ENCODE data around the gene MOB3A.

Gene MOB3A

GRCh38 chr19:2054763-2055162 lies 41.4 kb downstream of the MOB3A start:
- TF ChIP-seq TCF4 (CRISPR knock-in tag; IDR thresholded peaks at IDR 0.05; ENCODE audit: borderline replicate concordance) (no peak), TOX (CRISPR knock-in tag; IDR thresholded peaks at IDR 0.05; ENCODE audit: borderline replicate concordance) (no peak), CREB5 (CRISPR knock-in tag; IDR thresholded peaks at IDR 0.05; ENCODE audit: low read depth) (no peak), SNAI2 (CRISPR knock-in tag; IDR thresholded peaks at IDR 0.05) (no peak), ESRRG (CRISPR knock-in tag; IDR thresholded peaks at IDR 0.05) (no peak), BACH2 (CRISPR knock-in tag; IDR thresholded peaks at IDR 0.05; ENCODE audit: borderline replicate concordance) (no peak)
- no peak for ATAC-seq

- TF ChIP-seq ZNF70 (CRISPR knock-in tag; IDR thresholded peaks at IDR 0.05) (no peak), TSHZ2 (CRISPR knock-in tag; IDR thresholded peaks at IDR 0.05) (no peak), ZFP3 (CRISPR knock-in tag; IDR thresholded peaks at IDR 0.05) (no peak), ZNF8 (CRISPR knock-in tag; IDR thresholded peaks at IDR 0.05) (no peak), SNAI2 (CRISPR knock-in tag; IDR thresholded peaks at IDR 0.05) (no peak), RARB (CRISPR knock-in tag; IDR thresholded peaks at IDR 0.05) (no peak), BACH2 (CRISPR knock-in tag; IDR thresholded peaks at IDR 0.05; ENCODE audit: borderline replicate concordance) (no peak), PPARA (CRISPR knock-in tag; IDR thresholded peaks at IDR 0.05; ENCODE audit: borderline replicate concordance) (no peak), CSDC2 (CRISPR knock-in tag; IDR thresholded peaks at IDR 0.05) (no peak), TCF4 (CRISPR knock-in tag; IDR thresholded peaks at IDR 0.05; ENCODE audit: borderline replicate concordance) (no peak), GLIS3 (CRISPR knock-in tag; IDR thresholded peaks at IDR 0.05) (no peak), OSR1 (CRISPR knock-in tag; IDR thresholded peaks at IDR 0.05) (no peak), ESRRG (CRISPR knock-in tag; IDR thresholded peaks at IDR 0.05) (no peak), PATZ1 (CRISPR knock-in tag; IDR thresholded peaks at IDR 0.05; ENCODE audit: borderline replicate concordance) (no peak), ISL1 (CRISPR knock-in tag; IDR thresholded peaks at IDR 0.05) (no peak), ZFP30 (CRISPR knock-in tag; IDR thresholded peaks at IDR 0.05) (no peak), TOX (CRISPR knock-in tag; IDR thresholded peaks at IDR 0.05; ENCODE audit: borderline replicate concordance) (no peak)
- ATAC-seq, result no peak
Observed at GRCh38 chr19:2053601-2054389, 42.3 kb downstream of the MOB3A start.

- ATAC-seq, result no peak
- TF ChIP-seq ZFP30 (CRISPR knock-in tag; IDR thresholded peaks at IDR 0.05) (no peak), PPARA (CRISPR knock-in tag; IDR thresholded peaks at IDR 0.05; ENCODE audit: borderline replicate concordance) (no peak), ZNF8 (CRISPR knock-in tag; IDR thresholded peaks at IDR 0.05) (no peak), ISL1 (CRISPR knock-in tag; IDR thresholded peaks at IDR 0.05) (no peak), SNAI2 (CRISPR knock-in tag; IDR thresholded peaks at IDR 0.05) (no peak), TOX (CRISPR knock-in tag; IDR thresholded peaks at IDR 0.05; ENCODE audit: borderline replicate concordance) (no peak)
Observed at GRCh38 chr19:2051773-2052704, 44.1 kb downstream of the MOB3A start.

- peak; percentile 73 for ATAC-seq
- TF ChIP-seq ISL1 (CRISPR knock-in tag; IDR thresholded peaks at IDR 0.05), result no peak
- no peak for TF ChIP-seq ARNTL (CRISPR knock-in tag; IDR thresholded peaks at IDR 0.05; ENCODE audit: borderline replicate concordance, low read depth)
- no peak for TF ChIP-seq CSDC2 (CRISPR knock-in tag; IDR thresholded peaks at IDR 0.05)
- 0 out of 2 replicates have a peak, but pooled peaks have one; percentile 46 for TF ChIP-seq ZC3H10 (CRISPR knock-in tag; IDR thresholded peaks at IDR 0.05)
- no peak for TF ChIP-seq OSR1 (CRISPR knock-in tag; IDR thresholded peaks at IDR 0.05)
- TF ChIP-seq POU6F1 (CRISPR knock-in tag; IDR thresholded peaks at IDR 0.05; ENCODE audit: borderline replicate concordance, low read depth), result no peak
- 0 out of 2 replicates have a peak, but pooled peaks have one; percentile 33 for TF ChIP-seq GLIS3 (CRISPR knock-in tag; IDR thresholded peaks at IDR 0.05)
- no peak for TF ChIP-seq TCF4 (CRISPR knock-in tag; IDR thresholded peaks at IDR 0.05; ENCODE audit: borderline replicate concordance)
- TF ChIP-seq ZFP30 (CRISPR knock-in tag; IDR thresholded peaks at IDR 0.05), result no peak
- TF ChIP-seq PPARA (CRISPR knock-in tag; IDR thresholded peaks at IDR 0.05; ENCODE audit: borderline replicate concordance), result no peak
- TF ChIP-seq ZNF8 (CRISPR knock-in tag; IDR thresholded peaks at IDR 0.05), result no peak
- TF ChIP-seq CSRNP3 (CRISPR knock-in tag; IDR thresholded peaks at IDR 0.05), result no peak
- TF ChIP-seq TOX (CRISPR knock-in tag; IDR thresholded peaks at IDR 0.05; ENCODE audit: borderline replicate concordance), result no peak
Observed at GRCh38 chr19:2050991-2051772, 44.9 kb downstream of the MOB3A start, which contains the start of gene MKNK2. TSS of gene MKNK2 (minus strand) at chr19:2051244. CDS start at chr19:2050851, 393 bp downstream.

All from SK-N-SH treated with all-trans-retinoic acid at 6 μM for 48 hours (cell line).